Measurements from ENCODE around the gene SPTB. TPM values are rescaled to one million over a fixed set of nuclear protein-coding genes. Genes with fewer than 3 reads are reported as not detected.
"Not testable (repeated sequence)": the region's sequence is repeated elsewhere in the genome, so short reads cannot be mapped to it uniquely, and the experiment has no call there.

SPTB gene
- total RNA-seq, 1 donor from 2014 or later: not detected

GRCh38 chr14:64825509-64825908 lies 54.2 kb downstream of the SPTB start:
- intact Hi-C loops (cut with micrococcal nuclease): no loop called here

GRCh38 chr14:64825006-64825405 lies 54.7 kb downstream of the SPTB start:
- intact Hi-C loops (cut with micrococcal nuclease): no loop called here

- intact Hi-C loops (cut with micrococcal nuclease): loop anchor here (5.0 kb wide), 1 partner anchor 68 kb away; no protein-coding TSS in a partner anchor
These were observed 55.2 kb downstream of the SPTB start for GRCh38 chr14:64824471-64824870.

GRCh38 chr14:64823305-64823861 lies 56.3 kb downstream of the SPTB start:
- intact Hi-C loops (cut with micrococcal nuclease): loop anchor here (1.0 to 5.0 kb wide), 2 partner anchors 69 to 160 kb away; no protein-coding TSS in a partner anchor

GRCh38 chr14:64821651-64822050 lies 58.1 kb downstream of the SPTB start:
- intact Hi-C loops (cut with micrococcal nuclease): loop anchor here (5.0 kb wide), 1 partner anchor 71 kb away; no protein-coding TSS in a partner anchor

- intact Hi-C loops (cut with micrococcal nuclease): no loop called here
These were observed 61.6 kb downstream of the SPTB start for GRCh38 chr14:64818151-64818550.

GRCh38 chr14:64817631-64818030 lies 62.1 kb downstream of the SPTB start:
- intact Hi-C loops (cut with micrococcal nuclease): no loop called here

- intact Hi-C loops (cut with micrococcal nuclease): no loop called here
These were observed 63.4 kb downstream of the SPTB start for GRCh38 chr14:64816221-64816783.

GRCh38 chr14:64815257-64815656 lies 64.5 kb downstream of the SPTB start:
- intact Hi-C loops (cut with micrococcal nuclease): no loop called here

GRCh38 chr14:64812412-64812811 lies 67.3 kb downstream of the SPTB start:
- intact Hi-C loops (cut with micrococcal nuclease): no loop called here

GRCh38 chr14:64811676-64812075 lies 68.0 kb downstream of the SPTB start:
- intact Hi-C loops (cut with micrococcal nuclease): no loop called here

GRCh38 chr14:64808449-64808848 lies 71.3 kb downstream of the SPTB start:
- intact Hi-C loops (cut with micrococcal nuclease): no loop called here

- intact Hi-C loops (cut with micrococcal nuclease): no loop called here
These were observed 72.2 kb downstream of the SPTB start for GRCh38 chr14:64807551-64807950.

GRCh38 chr14:64806862-64807495 lies 72.7 kb downstream of the SPTB start:
- intact Hi-C loops (cut with micrococcal nuclease): no loop called here

GRCh38 chr14:64806202-64806861 lies 73.4 kb downstream of the SPTB start:
- intact Hi-C loops (cut with micrococcal nuclease): no loop called here

- intact Hi-C loops (cut with micrococcal nuclease): not testable (repeated sequence)
These were observed 74.1 kb downstream of the SPTB start for GRCh38 chr14:64805646-64806045.

- intact Hi-C loops (cut with micrococcal nuclease): loop anchor here (5.0 kb wide), 1 partner anchor 87 kb away; no protein-coding TSS in a partner anchor
These were observed 74.9 kb downstream of the SPTB start for GRCh38 chr14:64804754-64805260.

- intact Hi-C loops (cut with micrococcal nuclease): loop anchor here (5.0 kb wide), 1 partner anchor 91 kb away; no protein-coding TSS in a partner anchor
These were observed 77.9 kb downstream of the SPTB start for GRCh38 chr14:64801800-64802199.

- intact Hi-C loops (cut with micrococcal nuclease): loop anchor here (5.0 kb wide), 1 partner anchor 91 kb away; no protein-coding TSS in a partner anchor
These were observed 78.7 kb downstream of the SPTB start for GRCh38 chr14:64801046-64801445.

GRCh38 chr14:64800000-64800399 lies 79.7 kb downstream of the SPTB start:
- intact Hi-C loops (cut with micrococcal nuclease): loop anchor here (5.0 kb wide), 1 partner anchor 92 kb away; no protein-coding TSS in a partner anchor

- intact Hi-C loops (cut with micrococcal nuclease): no loop called here
These were observed 80.2 kb downstream of the SPTB start for GRCh38 chr14:64799555-64799954.

- intact Hi-C loops (cut with micrococcal nuclease): no loop called here
These were observed 83.3 kb downstream of the SPTB start for GRCh38 chr14:64796369-64796768.

Measured in T-helper 1 cell treated with Interleukin-12 subunit alpha and Interleukin-12 subunit beta and Interleukin-4 antibody, amounts not matched to agents 30 ng/mL and 1 ng/mL, for 36 hours (primary cell).